Body of pancreas (tissue), 4 donors: ENCODE data around the gene SLC17A3. TPM values are rescaled to one million over a fixed set of nuclear protein-coding genes. Genes with fewer than 3 reads are reported as not detected.

Source experiments
- ATAC-seq: fragments of 150-250 bp; one replicate; pipeline ENCODE4 v1.9.1; 2016
- DNase-seq, 4 donors: peaks; one replicate each; pipeline ENCODE4 v3.0.0-alpha.2; 2019
- H3K27ac ChIP-seq, 4 donors: fragments of 200-600 bp; sonication (generic); 1 replicate in 3 of 4; 2 replicates in 1 of 4; pipeline versions ENCODE4 v1.5.1 to v1.6.1; 2016 to 2019; ENCODE audit warnings: mild to moderate bottlenecking in 1 of 4, mixed read lengths in 1 of 4, moderate library complexity in 1 of 4
- H3K27me3 ChIP-seq, 2 donors: fragments of 200-600 bp; sonication (generic); one replicate each; pipeline ENCODE4 v1.6.0; 2016; ENCODE audit warnings: mild to moderate bottlenecking in 1 of 2
- H3K36me3 ChIP-seq, 2 donors: fragments of 200-600 bp; sonication (generic); replicated peaks in 1 of 2; 2 replicates each; pipeline ENCODE4 v1.5.1; 2016; ENCODE audit warnings: low read depth in 2 of 2; ENCODE audit not compliant: insufficient read depth in 1 of 2
- H3K4me1 ChIP-seq: fragments of 200-600 bp; sonication (generic); one replicate; pipeline ENCODE4 v1.6.0; 2016
- H3K4me3 ChIP-seq, 2 donors: fragments of 200-600 bp; sonication (generic); 1 replicate in 1 of 2; 2 replicates in 1 of 2; pipeline ENCODE4 v1.5.1; 2016 to 2019
- H3K9me3 ChIP-seq, 3 donors: fragments of 200-600 bp; sonication (generic); 1 replicate in 2 of 3; 2 replicates in 1 of 3; pipeline ENCODE4 v1.5.1; 2016
- CTCF ChIP-seq, 7 experiments: fragments of 450-650 bp in 4 of 7; fragments of 200-600 bp in 3 of 7; sonication (generic) in 3 of 7; IDR thresholded peaks; one replicate each; pipeline ENCODE4 v1.5.1; 2016 to 2019; ENCODE audit warnings: antibody characterized with exemption in 7 of 7
- POLR2A ChIP-seq, 3 donors: fragments of 450-650 bp; IDR thresholded peaks; one replicate each; pipeline ENCODE4 v1.6.1; 2016; ENCODE audit warnings: antibody characterized with exemption in 3 of 3, mild to moderate bottlenecking in 2 of 3
- WGBS, 2 donors: methylation state at CpG; one replicate each; pipeline ENCODE4 v1.1.5; 2017; 5-methylcytosine and 5-hydroxymethylcytosine counted together
- intact Hi-C: fragments of 100-400 bp; cut with DNase I; formaldehyde crosslinking; loops from one replicate; pipeline ENCODE4 v1.15.1; 2023
- total RNA-seq, 2 donors: library from RNA; depleted of rRNA; stranded (reverse); fragments of >200 nt; gene quantifications; one replicate each; pipeline ENCODE4 v1.1.0, GENCODE V29; 2016

The SLC17A3 gene
- total RNA-seq, 2 donors from 2014 or later: not detected

GRCh38 chr6:25883991-25884390, 9.9 kb upstream of the SLC17A3 start:
- Histone ChIP-seq H3K4me3 (no peak overlapping the region), H3K36me3 (no peaks in the 10 kb centered on the region), H3K4me1 (no peaks in the 10 kb centered on the region), H3K27me3 (no peaks in the 10 kb centered on the region), H3K9me3 (no peaks in the 10 kb centered on the region), H3K27ac (no peak overlapping the region)
- WGBS, 2 donors: 39 to 48% methylated on average over 2 of the region's 2 CpGs
- DNase-seq: peak in 2 of 4 donors; percentile 3 to 11
- intact Hi-C loops: no loop called here
- no peak for ATAC-seq
- TF ChIP-seq POLR2A (IDR thresholded peaks at IDR 0.05): no peak
- no peak for TF ChIP-seq CTCF (IDR thresholded peaks at IDR 0.05)

GRCh38 chr6:25883536-25883935, 9.5 kb upstream of the SLC17A3 start:
- WGBS, 2 donors: 84 to 94% methylated on average over 1 of the region's 1 CpG
- intact Hi-C loops: no loop called here
- no peaks in the 10 kb centered on the region for H3K4me1 ChIP-seq
- no peaks in the 10 kb centered on the region for H3K9me3 ChIP-seq
- H3K36me3 ChIP-seq: no peaks in the 10 kb centered on the region
- no peaks in the 10 kb centered on the region for H3K27me3 ChIP-seq
- no peak overlapping the region for H3K4me3 ChIP-seq
- DNase-seq: no peak
- no peak for ATAC-seq
- no peak overlapping the region for H3K27ac ChIP-seq
- TF ChIP-seq POLR2A (IDR thresholded peaks at IDR 0.05) (no peak), CTCF (IDR thresholded peaks at IDR 0.05) (no peak)

- Histone ChIP-seq H3K27me3 (no peaks in the 10 kb centered on the region), H3K36me3 (no peaks in the 10 kb centered on the region), H3K4me3 (no peak overlapping the region), H3K27ac (no peak overlapping the region), H3K9me3 (no peaks in the 10 kb centered on the region), H3K4me1 (no peaks in the 10 kb centered on the region)
- ATAC-seq: no peak
- 50 to 93% methylated on average over 20 to 28 of the region's 28 CpGs for WGBS, 2 donors
- DNase-seq: peak in 3 of 4 donors; percentile 10 to 61 (median 24)
- intact Hi-C loops: no loop called here
- TF ChIP-seq CTCF (IDR thresholded peaks at IDR 0.05): peak in 1 of 7 experiments; percentile 18
- TF ChIP-seq POLR2A (IDR thresholded peaks at IDR 0.05): no peak
Observed at GRCh38 chr6:25882051-25882496, 8.0 kb upstream of the SLC17A3 start.

- DNase-seq (no peak), ATAC-seq (no peak)
- Histone ChIP-seq H3K9me3 (no peaks in the 10 kb centered on the region), H3K27ac (no peak overlapping the region), H3K4me1 (no peaks in the 10 kb centered on the region), H3K36me3 (no peaks in the 10 kb centered on the region), H3K4me3 (no peak overlapping the region), H3K27me3 (no peaks in the 10 kb centered on the region)
- 86 to 88% methylated on average over 4 of the region's 4 CpGs for WGBS, 2 donors
- intact Hi-C loops: no loop called here
- TF ChIP-seq CTCF (IDR thresholded peaks at IDR 0.05) (no peak), POLR2A (IDR thresholded peaks at IDR 0.05) (no peak)
Observed at GRCh38 chr6:25880601-25881000, 6.6 kb upstream of the SLC17A3 start.

- no peaks in the 10 kb centered on the region for H3K36me3 ChIP-seq
- no peaks in the 10 kb centered on the region for H3K9me3 ChIP-seq
- 96 to 100% methylated on average over 2 of the region's 2 CpGs for WGBS, 2 donors
- no peak for ATAC-seq
- TF ChIP-seq CTCF (IDR thresholded peaks at IDR 0.05): no peak
- no peak for TF ChIP-seq POLR2A (IDR thresholded peaks at IDR 0.05)
- no peak for DNase-seq
- H3K4me1 ChIP-seq: no peaks in the 10 kb centered on the region
- no peak overlapping the region for H3K4me3 ChIP-seq
- intact Hi-C loops: no loop called here
- no peaks in the 10 kb centered on the region for H3K27me3 ChIP-seq
- H3K27ac ChIP-seq: no peak overlapping the region
Observed at GRCh38 chr6:25878721-25879322, 4.8 kb upstream of the SLC17A3 start.
